NCI-H2196 treated with DMSO at 0.1 percent for 48 hours (cell line): ENCODE results near the gene EIF2AK3.
"Not testable (repeated sequence)": the region's sequence is repeated elsewhere in the genome, so short reads cannot be mapped to it uniquely, and the experiment has no call there.

Source experiments
- DNase-seq: peaks from one replicate; lab custom pipeline; 2025; ENCODE audit not compliant: unreplicated experiment; lab: John Stamatoyannopoulos, UW

EIF2AK3 gene

GRCh38 chr2:88637464-88637863 is 10.2 kb upstream of the EIF2AK3 start:
- DNase-seq: no peak

GRCh38 chr2:88636026-88636425 is 8.8 kb upstream of the EIF2AK3 start:
- DNase-seq: no peak

GRCh38 chr2:88632569-88632968 is 5.3 kb upstream of the EIF2AK3 start:
- no peak for DNase-seq

- no peak for DNase-seq
These were observed 1.3 kb upstream of the EIF2AK3 start for GRCh38 chr2:88628571-88628939.

- DNase-seq: peak; percentile 55
These were observed 749 bp upstream of the EIF2AK3 start for GRCh38 chr2:88627856-88628570.

- DNase-seq: no peak
These were observed 851 bp downstream of the EIF2AK3 start for GRCh38 chr2:88626171-88627054.

GRCh38 chr2:88624477-88624876 is 2.8 kb downstream of the EIF2AK3 start:
- no peak for DNase-seq

GRCh38 chr2:88623831-88624465 is 3.3 kb downstream of the EIF2AK3 start:
- not testable (repeated sequence) for DNase-seq

GRCh38 chr2:88622307-88622706 is 5.0 kb downstream of the EIF2AK3 start:
- no peak for DNase-seq

GRCh38 chr2:88621432-88621831 is 5.8 kb downstream of the EIF2AK3 start:
- no peak for DNase-seq

GRCh38 chr2:88620015-88620414 is 7.2 kb downstream of the EIF2AK3 start:
- DNase-seq: no peak

GRCh38 chr2:88615822-88616221 is 11.4 kb downstream of the EIF2AK3 start:
- no peak for DNase-seq

GRCh38 chr2:88614497-88615157 is 12.6 kb downstream of the EIF2AK3 start:
- DNase-seq: no peak

- no peak for DNase-seq
These were observed 13.3 kb downstream of the EIF2AK3 start for GRCh38 chr2:88613921-88614320.

GRCh38 chr2:88608184-88608583 is 19.1 kb downstream of the EIF2AK3 start:
- DNase-seq: no peak

GRCh38 chr2:88607416-88607815 is 19.8 kb downstream of the EIF2AK3 start:
- DNase-seq: no peak

- DNase-seq: no peak
These were observed 20.8 kb downstream of the EIF2AK3 start for GRCh38 chr2:88606371-88607030.

GRCh38 chr2:88603146-88603545 is 24.1 kb downstream of the EIF2AK3 start:
- DNase-seq: no peak

GRCh38 chr2:88602022-88602421 is 25.2 kb downstream of the EIF2AK3 start:
- DNase-seq: no peak

- DNase-seq: no peak
These were observed 26.0 kb downstream of the EIF2AK3 start for GRCh38 chr2:88601286-88601685.

- DNase-seq: peak; percentile 49
These were observed 27.2 kb downstream of the EIF2AK3 start for GRCh38 chr2:88600038-88600465.
